ENCODE results near the gene SUSD6. TPM values are rescaled to one million over a fixed set of nuclear protein-coding genes. Genes with fewer than 3 reads are reported as not detected.

SUSD6 gene
- total and polyA plus RNA-seq, 9 of the 15 experiments (the other 6 are each of a cell fraction or from before 2014, with no cell fraction given) = 2.9 to 20.7 (median 5.6) TPM

DNA sequence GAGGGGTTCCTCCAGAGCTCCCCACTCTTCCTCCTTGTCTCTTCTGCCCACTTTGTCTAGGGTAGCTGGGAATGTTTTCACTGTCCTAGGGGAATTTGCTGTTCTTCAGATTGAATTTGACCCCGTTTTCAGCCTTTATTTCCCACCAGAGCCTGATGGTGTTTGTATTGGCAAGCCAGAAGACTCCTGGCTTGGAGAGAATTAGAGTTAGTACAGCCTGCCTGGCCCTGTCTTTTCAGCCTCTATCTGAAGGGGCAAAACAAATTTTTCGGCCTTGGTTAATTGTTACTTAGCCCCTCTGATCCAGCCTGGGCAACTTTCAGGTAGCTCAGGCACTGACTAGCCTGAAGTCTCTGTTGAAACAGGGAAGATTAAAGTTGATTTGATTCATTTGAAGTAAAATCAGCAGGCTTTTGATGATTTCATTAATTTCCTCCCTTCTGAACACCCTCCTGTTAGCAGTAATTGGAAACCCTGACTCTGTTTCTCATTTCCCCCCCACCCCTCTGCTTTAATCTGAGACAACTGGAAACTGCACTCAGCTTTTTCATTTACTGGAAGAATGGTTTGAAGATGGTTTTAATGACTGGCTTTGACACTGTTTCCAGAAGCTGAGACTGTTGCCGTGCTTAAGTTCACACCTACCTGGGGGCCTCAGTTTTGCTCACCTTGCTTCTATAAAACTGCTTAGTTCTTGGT, 63.3 kb downstream of the SUSD6 start:
- ChIA-PET POLR2A (interaction anchor here (1.1 to 1.4 kb wide), 2 partner anchors 13 to 21 kb away, joined by 4 to 7 read pairs; no protein-coding TSS in a partner anchor), CTCF (ENCODE audit: low intra/inter-chr PET ratio) (no interaction called here)
- Histone ChIP-seq H3K9ac (ENCODE audit: insufficient read depth in 1 of 2, low read depth in 2 of 2, low read length in 2 of 2) (no peak overlapping the region), H2AFZ (ENCODE audit: low read depth, low read length) (no peak overlapping the region), H3K9me1 (ENCODE audit: control insufficient read depth, insufficient read depth, low read length) (no peaks in the 10 kb centered on the region), H3K27me3 (ENCODE audit: control insufficient read depth in 2 of 2, insufficient read depth in 2 of 2, low read length in 2 of 2) (no peaks in the 10 kb centered on the region), H3K4me2 (ENCODE audit: insufficient read depth, low read length) (no peak overlapping the region), H3K4me3 (no peak overlapping the region), H3K4me1 (replicated peaks in 1 of 2; ENCODE audit: control insufficient read depth in 2 of 2, insufficient read depth in 2 of 2, low read length in 2 of 2) (no peaks in the 10 kb centered on the region; a peak in 1 of 5 replicates), H3K9me3 (replicated peaks; ENCODE audit: control insufficient read depth, insufficient read depth, low read depth, low read length) (no peaks in the 10 kb centered on the region), H4K20me1 (replicated peaks; ENCODE audit: control insufficient read depth, insufficient read depth, low read length) (peaks cover 4% of the 10 kb centered on the region; the same call in 1 of the 2 replicates), H3K36me3 (ENCODE audit: control insufficient read depth, insufficient read depth, low read length) (peaks cover 6% of the 10 kb centered on the region; the same call in 2 of the 3 replicates), H3K27ac (ENCODE audit: extremely low read depth, low read depth, low read length) (no peak overlapping the region), H3K79me2 (ENCODE audit: control insufficient read depth, insufficient read depth, low read length) (peaks cover 56% of the 10 kb centered on the region)
- ATAC-seq = no peak
- 83% methylated on average over 2 of the region's 3 CpGs for WGBS (ENCODE audit: insufficient coverage, low coverage, missing lambda C conversion rate)
- FAIRE-seq = no peak
- in situ Hi-C loops (cut with MboI) = no loop called here
- intact Hi-C loops (cut with micrococcal nuclease) = no loop called here
- no peak for DNase-seq (ENCODE audit: extremely low read depth in 1 of 4, low spot score in 3 of 4)
- no TSS peak for BruUV-seq (replicated peaks)
- TF ChIP-seq, protein P1, sequence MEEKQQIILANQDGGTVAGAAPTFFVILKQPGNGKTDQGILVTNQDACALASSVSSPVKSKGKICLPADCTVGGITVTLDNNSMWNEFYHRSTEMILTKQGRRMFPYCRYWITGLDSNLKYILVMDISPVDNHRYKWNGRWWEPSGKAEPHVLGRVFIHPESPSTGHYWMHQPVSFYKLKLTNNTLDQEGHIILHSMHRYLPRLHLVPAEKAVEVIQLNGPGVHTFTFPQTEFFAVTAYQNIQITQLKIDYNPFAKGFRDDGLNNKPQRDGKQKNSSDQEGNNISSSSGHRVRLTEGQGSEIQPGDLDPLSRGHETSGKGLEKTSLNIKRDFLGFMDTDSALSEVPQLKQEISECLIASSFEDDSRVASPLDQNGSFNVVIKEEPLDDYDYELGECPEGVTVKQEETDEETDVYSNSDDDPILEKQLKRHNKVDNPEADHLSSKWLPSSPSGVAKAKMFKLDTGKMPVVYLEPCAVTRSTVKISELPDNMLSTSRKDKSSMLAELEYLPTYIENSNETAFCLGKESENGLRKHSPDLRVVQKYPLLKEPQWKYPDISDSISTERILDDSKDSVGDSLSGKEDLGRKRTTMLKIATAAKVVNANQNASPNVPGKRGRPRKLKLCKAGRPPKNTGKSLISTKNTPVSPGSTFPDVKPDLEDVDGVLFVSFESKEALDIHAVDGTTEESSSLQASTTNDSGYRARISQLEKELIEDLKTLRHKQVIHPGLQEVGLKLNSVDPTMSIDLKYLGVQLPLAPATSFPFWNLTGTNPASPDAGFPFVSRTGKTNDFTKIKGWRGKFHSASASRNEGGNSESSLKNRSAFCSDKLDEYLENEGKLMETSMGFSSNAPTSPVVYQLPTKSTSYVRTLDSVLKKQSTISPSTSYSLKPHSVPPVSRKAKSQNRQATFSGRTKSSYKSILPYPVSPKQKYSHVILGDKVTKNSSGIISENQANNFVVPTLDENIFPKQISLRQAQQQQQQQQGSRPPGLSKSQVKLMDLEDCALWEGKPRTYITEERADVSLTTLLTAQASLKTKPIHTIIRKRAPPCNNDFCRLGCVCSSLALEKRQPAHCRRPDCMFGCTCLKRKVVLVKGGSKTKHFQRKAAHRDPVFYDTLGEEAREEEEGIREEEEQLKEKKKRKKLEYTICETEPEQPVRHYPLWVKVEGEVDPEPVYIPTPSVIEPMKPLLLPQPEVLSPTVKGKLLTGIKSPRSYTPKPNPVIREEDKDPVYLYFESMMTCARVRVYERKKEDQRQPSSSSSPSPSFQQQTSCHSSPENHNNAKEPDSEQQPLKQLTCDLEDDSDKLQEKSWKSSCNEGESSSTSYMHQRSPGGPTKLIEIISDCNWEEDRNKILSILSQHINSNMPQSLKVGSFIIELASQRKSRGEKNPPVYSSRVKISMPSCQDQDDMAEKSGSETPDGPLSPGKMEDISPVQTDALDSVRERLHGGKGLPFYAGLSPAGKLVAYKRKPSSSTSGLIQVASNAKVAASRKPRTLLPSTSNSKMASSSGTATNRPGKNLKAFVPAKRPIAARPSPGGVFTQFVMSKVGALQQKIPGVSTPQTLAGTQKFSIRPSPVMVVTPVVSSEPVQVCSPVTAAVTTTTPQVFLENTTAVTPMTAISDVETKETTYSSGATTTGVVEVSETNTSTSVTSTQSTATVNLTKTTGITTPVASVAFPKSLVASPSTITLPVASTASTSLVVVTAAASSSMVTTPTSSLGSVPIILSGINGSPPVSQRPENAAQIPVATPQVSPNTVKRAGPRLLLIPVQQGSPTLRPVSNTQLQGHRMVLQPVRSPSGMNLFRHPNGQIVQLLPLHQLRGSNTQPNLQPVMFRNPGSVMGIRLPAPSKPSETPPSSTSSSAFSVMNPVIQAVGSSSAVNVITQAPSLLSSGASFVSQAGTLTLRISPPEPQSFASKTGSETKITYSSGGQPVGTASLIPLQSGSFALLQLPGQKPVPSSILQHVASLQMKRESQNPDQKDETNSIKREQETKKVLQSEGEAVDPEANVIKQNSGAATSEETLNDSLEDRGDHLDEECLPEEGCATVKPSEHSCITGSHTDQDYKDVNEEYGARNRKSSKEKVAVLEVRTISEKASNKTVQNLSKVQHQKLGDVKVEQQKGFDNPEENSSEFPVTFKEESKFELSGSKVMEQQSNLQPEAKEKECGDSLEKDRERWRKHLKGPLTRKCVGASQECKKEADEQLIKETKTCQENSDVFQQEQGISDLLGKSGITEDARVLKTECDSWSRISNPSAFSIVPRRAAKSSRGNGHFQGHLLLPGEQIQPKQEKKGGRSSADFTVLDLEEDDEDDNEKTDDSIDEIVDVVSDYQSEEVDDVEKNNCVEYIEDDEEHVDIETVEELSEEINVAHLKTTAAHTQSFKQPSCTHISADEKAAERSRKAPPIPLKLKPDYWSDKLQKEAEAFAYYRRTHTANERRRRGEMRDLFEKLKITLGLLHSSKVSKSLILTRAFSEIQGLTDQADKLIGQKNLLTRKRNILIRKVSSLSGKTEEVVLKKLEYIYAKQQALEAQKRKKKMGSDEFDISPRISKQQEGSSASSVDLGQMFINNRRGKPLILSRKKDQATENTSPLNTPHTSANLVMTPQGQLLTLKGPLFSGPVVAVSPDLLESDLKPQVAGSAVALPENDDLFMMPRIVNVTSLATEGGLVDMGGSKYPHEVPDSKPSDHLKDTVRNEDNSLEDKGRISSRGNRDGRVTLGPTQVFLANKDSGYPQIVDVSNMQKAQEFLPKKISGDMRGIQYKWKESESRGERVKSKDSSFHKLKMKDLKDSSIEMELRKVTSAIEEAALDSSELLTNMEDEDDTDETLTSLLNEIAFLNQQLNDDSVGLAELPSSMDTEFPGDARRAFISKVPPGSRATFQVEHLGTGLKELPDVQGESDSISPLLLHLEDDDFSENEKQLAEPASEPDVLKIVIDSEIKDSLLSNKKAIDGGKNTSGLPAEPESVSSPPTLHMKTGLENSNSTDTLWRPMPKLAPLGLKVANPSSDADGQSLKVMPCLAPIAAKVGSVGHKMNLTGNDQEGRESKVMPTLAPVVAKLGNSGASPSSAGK (IDR thresholded peaks at IDR 0.05) = no peak
- TF ChIP-seq HDAC3 (IDR thresholded peaks at IDR 0.05; ENCODE audit: borderline replicate concordance, partially characterized antibody) (no peak), NRF1 (conservative IDR thresholded peaks at IDR 0.05 in 1 of 2, IDR thresholded peaks at IDR 0.05 in 1 of 2) (no peak), GTF2E2 (tag; IDR thresholded peaks at IDR 0.05) (no peak), MECOM (CRISPR knock-in tag; IDR thresholded peaks at IDR 0.05) (no peak), POLR2H (tag; IDR thresholded peaks at IDR 0.05; ENCODE audit: low read depth) (no peak), FOS (IDR thresholded peaks at IDR 0.05; ENCODE audit: extremely low read depth, insufficient read length) (no peak), PHB (CRISPR knock-in tag; IDR thresholded peaks at IDR 0.05) (no peak), ATF7 (IDR thresholded peaks at IDR 0.05) (no peak)
- TF ChIP-seq, protein P2, sequence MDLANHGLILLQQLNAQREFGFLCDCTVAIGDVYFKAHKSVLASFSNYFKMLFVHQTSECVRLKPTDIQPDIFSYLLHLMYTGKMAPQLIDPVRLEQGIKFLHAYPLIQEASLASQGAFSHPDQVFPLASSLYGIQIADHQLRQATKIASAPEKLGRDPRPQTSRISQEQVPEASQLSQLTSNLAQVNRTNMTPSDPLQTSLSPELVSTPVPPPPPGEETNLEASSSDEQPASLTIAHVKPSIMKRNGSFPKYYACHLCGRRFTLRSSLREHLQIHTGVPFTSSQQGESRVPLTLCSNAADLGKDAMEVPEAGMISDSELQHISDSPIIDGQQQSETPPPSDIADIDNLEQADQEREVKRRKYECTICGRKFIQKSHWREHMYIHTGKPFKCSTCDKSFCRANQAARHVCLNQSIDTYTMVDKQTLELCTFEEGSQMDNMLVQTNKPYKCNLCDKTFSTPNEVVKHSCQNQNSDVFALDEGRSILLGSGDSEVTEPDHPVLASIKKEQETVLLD (IDR thresholded peaks at IDR 0.05) = no peak
